PC-3 (cell line): Measurements from ENCODE around the gene PACRG. TPM values are rescaled to one million over a fixed set of nuclear protein-coding genes. Genes with fewer than 3 reads are reported as not detected.

ENCODE experiments used
- ATAC-seq: fragments of 200-7000 bp; cut with Tn5 transposase; 2 replicates; pipeline ENCODE4 v1.9.1; 2020; ENCODE audit warnings: mild to moderate bottlenecking, moderate library complexity
- BruUV-seq: library from RNA; stranded (reverse); fragments of 400-500 nt; replicated peaks from 2 replicates; lab custom pipeline; 2021; lab: Mats Ljungman, UMichigan
- CTCF ChIA-PET: fragments of 300-600 bp; sonication (Branson Sonifier 250); formaldehyde crosslinking; loops from one replicate; lab custom pipeline; 2022; ENCODE audit warnings: antibody characterized with exemption; lab: Charles Lee
- POLR2A ChIA-PET: fragments of 300-600 bp; sonication (Branson Sonifier 250); formaldehyde crosslinking; loops from one replicate; lab custom pipeline; 2022; ENCODE audit warnings: antibody characterized with exemption; ENCODE audit not compliant: unreplicated experiment; lab: Charles Lee
- DNase-seq: peaks from one replicate; pipeline ENCODE4 v3.0.0-alpha.2; 2015
- H2AFZ ChIP-seq: fragments of 300-600 bp; sonication (generic); 2 replicates; pipeline ENCODE4 v1.6.0; 2016; ENCODE audit warnings: antibody characterized with exemption, low read length
- H3F3A ChIP-seq: fragments of 300-600 bp; sonication (generic); one replicate; pipeline ENCODE4 v1.6.0; 2017; ENCODE audit warnings: antibody characterized with exemption, low read length, control low read depth, mild to moderate bottlenecking; ENCODE audit not compliant: unreplicated experiment
- H3K27ac ChIP-seq: fragments of 300-600 bp; sonication (generic); 2 replicates; pipeline ENCODE4 v1.5.1; 2016; ENCODE audit warnings: mild to moderate bottlenecking, low read length
- H3K27me3 ChIP-seq: fragments of 300-600 bp; sonication (generic); 2 replicates; pipeline ENCODE4 v1.6.1; 2016; ENCODE audit warnings: low read length, mixed read lengths
- H3K36me3 ChIP-seq: fragments of 300-600 bp; sonication (generic); 2 replicates; pipeline ENCODE4 v1.6.1; 2016; ENCODE audit warnings: low read depth, mixed run types, low read length, mixed read lengths
- H3K4me1 ChIP-seq: fragments of 300-600 bp; sonication (generic); 2 replicates; pipeline ENCODE4 v1.5.1; 2016; ENCODE audit warnings: low read length; ENCODE audit not compliant: insufficient read depth
- H3K4me2 ChIP-seq: fragments of 300-600 bp; sonication (generic); 2 replicates; pipeline ENCODE4 v1.6.0; 2016; ENCODE audit warnings: low read length
- H3K4me3 ChIP-seq: fragments of 300-600 bp; sonication (generic); 2 replicates; pipeline ENCODE4 v1.5.1; 2016; ENCODE audit warnings: mild to moderate bottlenecking, low read length, mixed read lengths
- H3K79me2 ChIP-seq: fragments of 300-600 bp; sonication (generic); 2 replicates; pipeline ENCODE4 v1.6.1; 2017; ENCODE audit warnings: low read length, mixed read lengths
- H3K9ac ChIP-seq: fragments of 300-600 bp; sonication (generic); 2 replicates; pipeline ENCODE4 v1.6.0; 2016; ENCODE audit warnings: mild to moderate bottlenecking, low read length
- H3K9me2 ChIP-seq: fragments of 300-600 bp; sonication (generic); replicated peaks from 2 replicates; pipeline ENCODE4 v1.6.1; 2016; ENCODE audit warnings: mixed run types, low read length, mixed read lengths
- H3K9me3 ChIP-seq: fragments of 300-600 bp; sonication (generic); 2 replicates; pipeline ENCODE4 v1.6.1; 2016; ENCODE audit warnings: low read length, mixed read lengths
- H4K20me1 ChIP-seq: fragments of 300-600 bp; sonication (generic); 2 replicates; pipeline ENCODE4 v1.6.1; 2016; ENCODE audit warnings: low read length, mixed read lengths
- EZH2 ChIP-seq: fragments of 300-600 bp; sonication (generic); IDR thresholded peaks from one replicate; pipeline ENCODE4 v1.6.1; 2017; ENCODE audit warnings: antibody characterized with exemption, mild to moderate bottlenecking, low read length; ENCODE audit not compliant: unreplicated experiment
- EZH2phosphoT487 ChIP-seq: fragments of 300-600 bp; sonication (generic); IDR thresholded peaks from 2 replicates; pipeline ENCODE4 v1.6.1; 2018; ENCODE audit warnings: mild to moderate bottlenecking, antibody characterized with exemption, low read length, borderline replicate concordance
- intact Hi-C: fragments of 100-400 bp; cut with micrococcal nuclease; formaldehyde crosslinking; loops from 2 replicates; pipeline ENCODE4 v1.9.0; 2023
- total RNA-seq: library from RNA; depleted of rRNA; stranded (reverse); fragments of >200 nt; gene quantifications from 2 replicates; pipeline ENCODE4 v1.2.3, GENCODE V29; 2014
- TF ChIP-seq, protein P1 (sequence below): fragments of 300-600 bp; sonication (generic); conservative IDR thresholded peaks from 2 replicates; pipeline ENCODE4 v1.5.1; 2017; ENCODE audit warnings: antibody characterized with exemption, low read depth, mild to moderate bottlenecking, low read length

PACRG gene
- total RNA-seq, 1 experiment from 2014 or later = not detected

DNA sequence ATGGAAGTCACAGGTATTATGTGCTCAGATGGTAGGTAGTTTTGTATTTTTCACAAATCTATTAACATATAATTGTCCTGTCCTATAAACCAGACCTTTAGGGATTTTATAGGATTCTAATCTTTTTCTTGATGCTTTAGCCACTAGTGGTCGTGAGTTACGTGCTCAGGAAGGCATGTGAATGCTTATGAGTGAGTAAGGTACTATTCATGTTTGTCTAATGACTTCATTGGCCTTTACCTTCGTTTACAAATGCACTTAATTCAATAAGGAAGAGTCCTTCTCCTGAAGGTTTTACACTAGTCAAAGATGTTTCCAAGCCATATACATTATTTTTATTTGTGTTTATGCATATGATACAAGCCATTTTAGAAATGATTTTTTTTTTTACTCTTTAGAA, 23.0 kb downstream of the PACRG start:
- no peaks in the 10 kb centered on the region for H3F3A ChIP-seq
- intact Hi-C loops = loop anchor here (1.0 kb wide), 1 partner anchor 23 kb away; the partner anchor contains the start of genes PACRG and PRKN
- no peaks in the 10 kb centered on the region for H3K9me2 ChIP-seq
- no peak overlapping the region for H3K9ac ChIP-seq
- TF ChIP-seq, protein P1, sequence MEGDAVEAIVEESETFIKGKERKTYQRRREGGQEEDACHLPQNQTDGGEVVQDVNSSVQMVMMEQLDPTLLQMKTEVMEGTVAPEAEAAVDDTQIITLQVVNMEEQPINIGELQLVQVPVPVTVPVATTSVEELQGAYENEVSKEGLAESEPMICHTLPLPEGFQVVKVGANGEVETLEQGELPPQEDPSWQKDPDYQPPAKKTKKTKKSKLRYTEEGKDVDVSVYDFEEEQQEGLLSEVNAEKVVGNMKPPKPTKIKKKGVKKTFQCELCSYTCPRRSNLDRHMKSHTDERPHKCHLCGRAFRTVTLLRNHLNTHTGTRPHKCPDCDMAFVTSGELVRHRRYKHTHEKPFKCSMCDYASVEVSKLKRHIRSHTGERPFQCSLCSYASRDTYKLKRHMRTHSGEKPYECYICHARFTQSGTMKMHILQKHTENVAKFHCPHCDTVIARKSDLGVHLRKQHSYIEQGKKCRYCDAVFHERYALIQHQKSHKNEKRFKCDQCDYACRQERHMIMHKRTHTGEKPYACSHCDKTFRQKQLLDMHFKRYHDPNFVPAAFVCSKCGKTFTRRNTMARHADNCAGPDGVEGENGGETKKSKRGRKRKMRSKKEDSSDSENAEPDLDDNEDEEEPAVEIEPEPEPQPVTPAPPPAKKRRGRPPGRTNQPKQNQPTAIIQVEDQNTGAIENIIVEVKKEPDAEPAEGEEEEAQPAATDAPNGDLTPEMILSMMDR = peak; percentile 37; the same call in 1 of the 2 replicates
- TF ChIP-seq EZH2phosphoT487 = no peak
- no peak overlapping the region for H2AFZ ChIP-seq
- H3K4me1 ChIP-seq = peaks cover 21% of the 10 kb centered on the region
- H3K36me3 ChIP-seq = no peaks in the 10 kb centered on the region
- DNase-seq (peak; percentile 88), ATAC-seq (peak; percentile 98)
- no peaks in the 10 kb centered on the region for H3K9me3 ChIP-seq
- POLR2A ChIA-PET = no interaction called here
- peak overlapping the region; percentile 63 for H3K27ac ChIP-seq
- BruUV-seq = no TSS peak
- H3K4me3 ChIP-seq = no peak overlapping the region
- no peaks in the 10 kb centered on the region for H3K79me2 ChIP-seq
- no peaks in the 10 kb centered on the region for H4K20me1 ChIP-seq
- CTCF ChIA-PET = no interaction called here
- H3K27me3 ChIP-seq = no peaks in the 10 kb centered on the region
- peak overlapping the region; percentile 54 for H3K4me2 ChIP-seq

DNA sequence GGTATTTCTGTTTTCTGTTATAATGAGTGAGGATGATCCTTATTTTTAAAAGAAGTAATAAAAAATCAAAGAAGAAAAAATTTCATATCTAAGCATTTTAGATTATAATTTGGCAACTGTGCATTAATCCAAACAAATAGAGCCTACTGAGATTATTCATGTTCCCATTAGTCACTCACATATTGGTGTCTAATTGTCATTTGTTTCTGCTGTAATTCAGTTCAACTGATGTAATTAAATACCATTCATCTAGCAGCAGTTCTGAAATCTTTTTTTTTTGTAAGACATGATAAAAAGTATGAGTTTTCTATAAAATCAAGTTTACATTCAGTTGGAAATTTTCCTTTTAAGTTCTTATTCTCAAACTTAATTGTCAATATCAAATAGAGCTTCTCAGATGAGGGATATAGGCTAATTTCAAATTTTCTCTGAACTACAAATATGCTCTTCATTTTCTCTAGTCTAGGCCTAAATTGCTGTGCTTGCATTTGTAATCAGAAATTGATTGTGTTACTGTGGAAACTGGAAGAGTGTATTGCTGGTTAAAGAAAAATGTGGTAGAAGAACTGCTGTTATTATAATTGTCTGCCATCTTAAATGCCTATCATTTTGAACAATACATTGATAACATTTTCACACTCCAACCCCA, 23.6 kb downstream of the PACRG start:
- no peaks in the 10 kb centered on the region for H3F3A ChIP-seq
- intact Hi-C loops = no loop called here
- no peaks in the 10 kb centered on the region for H3K27me3 ChIP-seq
- H3K36me3 ChIP-seq = no peaks in the 10 kb centered on the region
- no peak overlapping the region; the same call in 1 of the 2 replicates for H3K4me3 ChIP-seq
- CTCF ChIA-PET = no interaction called here
- no peak for DNase-seq
- H3K27ac ChIP-seq = peak overlapping the region; percentile 63
- H3K4me1 ChIP-seq = peaks cover 21% of the 10 kb centered on the region
- H3K9ac ChIP-seq = peak overlapping the region; percentile 14; the same call in 1 of the 2 replicates
- no peaks in the 10 kb centered on the region for H3K9me2 ChIP-seq
- BruUV-seq = no TSS peak
- H2AFZ ChIP-seq = no peak overlapping the region
- no peak for TF ChIP-seq EZH2phosphoT487
- TF ChIP-seq, protein P1 = no peak
- TF ChIP-seq EZH2 = no peak
- POLR2A ChIA-PET = no interaction called here
- H3K9me3 ChIP-seq = no peaks in the 10 kb centered on the region
- no peaks in the 10 kb centered on the region for H4K20me1 ChIP-seq
- ATAC-seq = no peak
- peak overlapping the region; percentile 38 for H3K4me2 ChIP-seq
- no peaks in the 10 kb centered on the region for H3K79me2 ChIP-seq

DNA sequence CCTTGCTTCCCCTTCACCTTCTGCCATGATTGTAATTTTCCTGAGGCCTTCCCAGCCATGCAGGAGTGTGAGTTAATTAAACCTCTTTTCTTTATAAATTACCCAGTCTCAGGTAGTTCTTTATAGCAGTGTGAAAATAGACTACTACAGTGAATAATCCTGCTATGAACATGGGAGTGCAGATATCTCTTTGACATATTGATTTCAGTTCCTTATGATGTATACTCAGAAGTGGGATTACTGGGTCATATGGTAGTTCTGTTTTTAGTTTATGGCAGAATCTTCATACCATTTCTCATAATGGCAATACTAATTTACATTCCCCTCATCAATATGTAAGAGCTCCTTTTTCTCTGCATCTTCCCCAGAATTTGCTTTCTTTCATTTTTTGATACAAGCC, 26.0 kb downstream of the PACRG start:
- no peaks in the 10 kb centered on the region for H3F3A ChIP-seq
- H3K9me2 ChIP-seq = no peaks in the 10 kb centered on the region
- no peak overlapping the region for H3K27ac ChIP-seq
- no peak overlapping the region for H2AFZ ChIP-seq
- POLR2A ChIA-PET = no interaction called here
- H3K4me1 ChIP-seq = peaks cover 21% of the 10 kb centered on the region
- intact Hi-C loops = no loop called here
- H3K9ac ChIP-seq = no peak overlapping the region
- no peak for ATAC-seq
- no peaks in the 10 kb centered on the region for H4K20me1 ChIP-seq
- CTCF ChIA-PET = no interaction called here
- TF ChIP-seq EZH2 (no peak), EZH2phosphoT487 (no peak)
- H3K79me2 ChIP-seq = no peaks in the 10 kb centered on the region
- no peaks in the 10 kb centered on the region for H3K27me3 ChIP-seq
- no peaks in the 10 kb centered on the region for H3K9me3 ChIP-seq
- H3K4me3 ChIP-seq = no peak overlapping the region
- no peak overlapping the region for H3K4me2 ChIP-seq
- H3K36me3 ChIP-seq = no peaks in the 10 kb centered on the region
- no peak for DNase-seq
- BruUV-seq = no TSS peak
